IMR-90 (cell line): Measurements from ENCODE around the gene SSR4. TPM values are rescaled to one million over a fixed set of nuclear protein-coding genes. Genes with fewer than 3 reads are reported as not detected.
"Not testable (repeated sequence)": the region's sequence is repeated elsewhere in the genome, so short reads cannot be mapped to it uniquely, and the experiment has no call there.

Experiments
- ATAC-seq: fragments of 200-7000 bp; cut with Tn5 transposase; 2 replicates; pipeline ENCODE4 v1.9.1; 2020; ENCODE audit warnings: low read depth, mild to moderate bottlenecking, moderate library complexity
- BruUV-seq: library from RNA; stranded (reverse); fragments of 400-500 nt; replicated peaks from 2 replicates; lab custom pipeline; 2021; lab: Mats Ljungman, UMichigan
- CTCF ChIA-PET: fragments of 300-600 bp; formaldehyde crosslinking; extraction: SDS; loops from one replicate; lab custom pipeline; 2021; ENCODE audit warnings: antibody characterized with exemption; lab: Yijun Ruan, JAX
- POLR2A ChIA-PET: fragments of 300-600 bp; sonication (Branson Sonifier 250); formaldehyde crosslinking; loops from one replicate; lab custom pipeline; 2022; ENCODE audit warnings: antibody characterized with exemption; ENCODE audit not compliant: unreplicated experiment; lab: Charles Lee
- DNase-seq: peaks from one replicate; pipeline ENCODE4 v3.0.0; 2013
- H2AFZ ChIP-seq: replicated peaks from 2 replicates; pipeline ENCODE3; 2013; ENCODE audit warnings: low read length, mild to moderate bottlenecking; ENCODE audit not compliant: poor library complexity
- H2AK5ac ChIP-seq: 2 replicates; pipeline ENCODE4 v1.6.1; 2013; ENCODE audit warnings: low read depth, low read length, inconsistent platforms
- H2AK9ac ChIP-seq: replicated peaks from 2 replicates; pipeline ENCODE3; 2013; ENCODE audit warnings: mild to moderate bottlenecking, low read depth, low read length, moderate library complexity; ENCODE audit not compliant: poor library complexity
- H2BK120ac ChIP-seq: 2 replicates; pipeline ENCODE4 v1.6.1; 2013; ENCODE audit warnings: low read depth, low read length, inconsistent platforms
- H2BK15ac ChIP-seq: 3 replicates; pipeline ENCODE4 v1.6.1; 2013; ENCODE audit warnings: low read depth, low read length, inconsistent platforms
- H2BK20ac ChIP-seq: 2 replicates; pipeline ENCODE4 v1.6.1; 2013; ENCODE audit warnings: low read depth, mild to moderate bottlenecking, inconsistent platforms, low read length, moderate library complexity
- H2BK5ac ChIP-seq: 2 replicates; pipeline ENCODE4 v1.6.1; 2013; ENCODE audit warnings: mild to moderate bottlenecking, low read depth, low read length, inconsistent platforms; ENCODE audit not compliant: poor library complexity, severe bottlenecking
- H3K14ac ChIP-seq: replicated peaks from 2 replicates; pipeline ENCODE4 v1.6.1; 2013; ENCODE audit warnings: low read depth, low read length, inconsistent platforms
- H3K18ac ChIP-seq: 2 replicates; pipeline ENCODE4 v1.6.1; 2013; ENCODE audit warnings: low read depth, low read length, control low read depth
- H3K23ac ChIP-seq: 2 replicates; pipeline ENCODE4 v1.6.1; 2013; ENCODE audit warnings: low read depth, low read length, inconsistent platforms
- H3K27ac ChIP-seq: 2 replicates; pipeline ENCODE4 v1.5.1; 2013; ENCODE audit warnings: mild to moderate bottlenecking, control low read depth, low read length; ENCODE audit not compliant: insufficient read depth
- H3K27me3 ChIP-seq: 2 replicates; pipeline ENCODE4 v1.6.1; 2013; ENCODE audit warnings: low read length; ENCODE audit not compliant: control insufficient read depth, insufficient read depth
- H3K36me3 ChIP-seq: 2 replicates; pipeline ENCODE4 v1.6.1; 2013; ENCODE audit warnings: low read length, mixed read lengths; ENCODE audit not compliant: control insufficient read depth, insufficient read depth
- H3K4ac ChIP-seq: 2 replicates; pipeline ENCODE4 v1.6.1; 2013; ENCODE audit warnings: low read depth, low read length, inconsistent platforms
- H3K4me1 ChIP-seq: 2 replicates; pipeline ENCODE4 v1.6.1; 2013; ENCODE audit warnings: low read length, mixed read lengths; ENCODE audit not compliant: control insufficient read depth, insufficient read depth
- H3K4me2 ChIP-seq: 2 replicates; pipeline ENCODE4 v1.6.1; 2013; ENCODE audit warnings: low read depth, mild to moderate bottlenecking, control low read depth, low read length, moderate library complexity
- H3K4me3 ChIP-seq: 2 replicates; pipeline ENCODE4 v1.5.1; 2013; ENCODE audit warnings: low read depth, mild to moderate bottlenecking, control low read depth, low read length, moderate library complexity; ENCODE audit not compliant: insufficient read depth
- H3K56ac ChIP-seq: 2 replicates; pipeline ENCODE4 v1.6.1; 2013; ENCODE audit warnings: low read length, inconsistent platforms; ENCODE audit not compliant: insufficient read depth; ENCODE audit errors: extremely low read depth
- H3K79me1 ChIP-seq, 2 experiments: 2 replicates each; pipeline ENCODE4 v1.6.1; 2013; ENCODE audit warnings: low read length in 2 of 2, inconsistent platforms in 1 of 2, low read depth in 1 of 2
- H3K9ac ChIP-seq: 2 replicates; pipeline ENCODE4 v1.6.1; 2013; ENCODE audit warnings: low read depth, low read length, control low read depth
- H3K9me1 ChIP-seq: 2 replicates; pipeline ENCODE4 v1.6.1; 2013; ENCODE audit warnings: low read length, inconsistent platforms; ENCODE audit not compliant: insufficient read depth
- H3K9me3 ChIP-seq: 2 replicates; pipeline ENCODE4 v1.6.1; 2013; ENCODE audit warnings: low read length; ENCODE audit not compliant: control insufficient read depth, insufficient read depth
- H4K20me1 ChIP-seq: 2 replicates; pipeline ENCODE4 v1.6.1; 2013; ENCODE audit warnings: low read length, inconsistent platforms; ENCODE audit not compliant: insufficient read depth
- H4K5ac ChIP-seq: 2 replicates; pipeline ENCODE4 v1.6.1; 2013; ENCODE audit warnings: mild to moderate bottlenecking, low read depth, low read length, control low read depth
- H4K8ac ChIP-seq, 2 experiments: 2 replicates each; pipeline ENCODE4 v1.6.1; 2013; ENCODE audit warnings: low read depth in 2 of 2, low read length in 2 of 2, control low read depth in 1 of 2, inconsistent platforms in 1 of 2
- H4K91ac ChIP-seq: 2 replicates; pipeline ENCODE4 v1.6.1; 2013; ENCODE audit warnings: low read depth, low read length, inconsistent platforms; ENCODE audit not compliant: insufficient read depth
- WGBS, 2 experiments: methylation state at CpG; one replicate each; pipeline versions ENCODE4 v1.1.5 to v1.1.7; 2013; ENCODE audit warnings: missing lambda C conversion rate in 2 of 2; ENCODE audit not compliant: insufficient read length in 1 of 2; ENCODE audit errors: extremely low coverage in 2 of 2; 5-methylcytosine and 5-hydroxymethylcytosine counted together
- dilution Hi-C: fragments of 300-500 bp; cut with HindIII; formaldehyde crosslinking; loops from one replicate; pipeline ENCODE4 v1.14.3; 2018; ENCODE audit warnings: low sequenced_read_pairs; ENCODE audit not compliant: unreplicated experiment
- in situ Hi-C: fragments of 300-500 bp; cut with MboI; formaldehyde crosslinking; loops from 3 replicates; pipeline ENCODE4 v1.14.3; 2019; ENCODE audit warnings: low sequenced_read_pairs, inconsistent platforms, mixed read lengths
- intact Hi-C: fragments of 100-400 bp; cut with micrococcal nuclease; formaldehyde crosslinking; loops from 2 replicates; pipeline ENCODE4 v1.10.0; 2022
- polyA plus RNA-seq, 3 experiments: library from polyadenylated mRNA; depleted of rRNA; stranded (reverse); fragments of >200 nt; gene quantifications; 2 replicates each; pipeline ENCODE4 v1.2.3, GENCODE V29; 2012; ENCODE audit warnings: low replicate concordance in 1 of 3
- total RNA-seq: library from RNA; depleted of rRNA; stranded (reverse); fragments of >200 nt; gene quantifications from 2 replicates; pipeline ENCODE4 v1.2.3, GENCODE V29; 2012

SSR4 gene
- total and polyA plus RNA-seq, 2 of the 4 experiments (the other 2 are of a cell fraction): 141 to 480 TPM

GRCh38 chrX:153746991-153747390 lies 47.5 kb upstream of the SSR4 start:
- H4K8ac ChIP-seq, H3K23ac ChIP-seq, H3K27me3 ChIP-seq, DNase-seq, H2AK9ac ChIP-seq, H2BK15ac ChIP-seq, H2BK5ac ChIP-seq, H3K9ac ChIP-seq, H3K56ac ChIP-seq, H4K91ac ChIP-seq, CTCF ChIA-PET, H2AFZ ChIP-seq, H4K20me1 ChIP-seq, H3K4ac ChIP-seq, H2BK120ac ChIP-seq, H3K9me3 ChIP-seq, H3K18ac ChIP-seq, BruUV-seq, POLR2A ChIA-PET, H4K5ac ChIP-seq, H3K79me1 ChIP-seq, H3K4me1 ChIP-seq, H2BK20ac ChIP-seq, H3K4me3 ChIP-seq, H3K4me2 ChIP-seq, ATAC-seq, dilution Hi-C loops, in situ Hi-C loops, H2AK5ac ChIP-seq, H3K27ac ChIP-seq, H3K36me3 ChIP-seq, H3K9me1 ChIP-seq, H3K14ac ChIP-seq, intact Hi-C loops: not testable (repeated sequence)
- WGBS, 2 experiments: no CpG with 5 or more reads among the region's 6 CpGs

- ATAC-seq, H3K4me1 ChIP-seq, CTCF ChIA-PET, dilution Hi-C loops, H2BK15ac ChIP-seq, H4K91ac ChIP-seq, H3K23ac ChIP-seq, H3K4me2 ChIP-seq, H3K79me1 ChIP-seq, H3K56ac ChIP-seq, H3K14ac ChIP-seq, H4K5ac ChIP-seq, H3K9me1 ChIP-seq, H3K18ac ChIP-seq, H4K8ac ChIP-seq, H2AK5ac ChIP-seq, H3K9ac ChIP-seq, H3K4ac ChIP-seq, H3K27ac ChIP-seq, H2AFZ ChIP-seq, H3K4me3 ChIP-seq, H3K36me3 ChIP-seq, H4K20me1 ChIP-seq, H2AK9ac ChIP-seq, H3K27me3 ChIP-seq, in situ Hi-C loops, H3K9me3 ChIP-seq, H2BK120ac ChIP-seq, intact Hi-C loops, H2BK5ac ChIP-seq, H2BK20ac ChIP-seq, BruUV-seq, DNase-seq, POLR2A ChIA-PET: not testable (repeated sequence)
- 92% methylated on average over 4 of the region's 7 CpGs; no CpG with 5 or more reads in 1 of the 2 experiments for WGBS, 2 experiments
Observed at GRCh38 chrX:153749017-153749416, 45.5 kb upstream of the SSR4 start.
